ENCODE results near the gene PLXNA1. TPM values are rescaled to one million over a fixed set of nuclear protein-coding genes. Genes with fewer than 3 reads are reported as not detected.

Gene PLXNA1
- total RNA-seq, 1 donor from 2014 or later: 26.4 TPM

DNA sequence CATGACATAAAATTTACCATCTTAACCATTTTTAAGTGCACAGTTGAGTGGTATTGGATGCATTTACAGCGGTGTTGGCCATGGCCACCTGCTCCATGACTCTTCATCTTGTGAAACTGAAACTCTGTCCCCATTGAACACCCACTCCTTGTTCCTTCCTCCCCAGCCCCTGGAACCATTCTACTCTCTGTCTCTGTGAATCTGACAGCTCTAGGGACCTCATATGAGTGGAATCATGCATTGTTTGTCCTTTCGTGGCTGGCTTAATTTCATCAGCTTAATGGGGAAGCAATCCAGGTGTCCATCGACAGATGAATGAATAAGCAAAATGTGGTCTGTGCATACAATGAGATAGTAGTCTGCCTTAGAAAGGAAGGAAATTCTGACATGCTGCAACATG is 42.5 kb downstream of the PLXNA1 start:
- intact Hi-C loops (cut with micrococcal nuclease): no loop called here
- H3K4me1 ChIP-seq: peaks cover 5% of the 10 kb centered on the region
- peaks cover 63% of the 10 kb centered on the region for H3K36me3 ChIP-seq
- no peaks in the 10 kb centered on the region for H3K27me3 ChIP-seq (ENCODE audit: low read depth)
- H3K27ac ChIP-seq (replicated peaks): no peak overlapping the region
- TF ChIP-seq, protein P1, sequence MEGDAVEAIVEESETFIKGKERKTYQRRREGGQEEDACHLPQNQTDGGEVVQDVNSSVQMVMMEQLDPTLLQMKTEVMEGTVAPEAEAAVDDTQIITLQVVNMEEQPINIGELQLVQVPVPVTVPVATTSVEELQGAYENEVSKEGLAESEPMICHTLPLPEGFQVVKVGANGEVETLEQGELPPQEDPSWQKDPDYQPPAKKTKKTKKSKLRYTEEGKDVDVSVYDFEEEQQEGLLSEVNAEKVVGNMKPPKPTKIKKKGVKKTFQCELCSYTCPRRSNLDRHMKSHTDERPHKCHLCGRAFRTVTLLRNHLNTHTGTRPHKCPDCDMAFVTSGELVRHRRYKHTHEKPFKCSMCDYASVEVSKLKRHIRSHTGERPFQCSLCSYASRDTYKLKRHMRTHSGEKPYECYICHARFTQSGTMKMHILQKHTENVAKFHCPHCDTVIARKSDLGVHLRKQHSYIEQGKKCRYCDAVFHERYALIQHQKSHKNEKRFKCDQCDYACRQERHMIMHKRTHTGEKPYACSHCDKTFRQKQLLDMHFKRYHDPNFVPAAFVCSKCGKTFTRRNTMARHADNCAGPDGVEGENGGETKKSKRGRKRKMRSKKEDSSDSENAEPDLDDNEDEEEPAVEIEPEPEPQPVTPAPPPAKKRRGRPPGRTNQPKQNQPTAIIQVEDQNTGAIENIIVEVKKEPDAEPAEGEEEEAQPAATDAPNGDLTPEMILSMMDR (IDR thresholded peaks at IDR 0.05; ENCODE audit: borderline replicate concordance): no peak
- no peak overlapping the region for H3K4me3 ChIP-seq
- DNase-seq: no peak
- no peaks in the 10 kb centered on the region for H3K9me3 ChIP-seq (replicated peaks)

DNA sequence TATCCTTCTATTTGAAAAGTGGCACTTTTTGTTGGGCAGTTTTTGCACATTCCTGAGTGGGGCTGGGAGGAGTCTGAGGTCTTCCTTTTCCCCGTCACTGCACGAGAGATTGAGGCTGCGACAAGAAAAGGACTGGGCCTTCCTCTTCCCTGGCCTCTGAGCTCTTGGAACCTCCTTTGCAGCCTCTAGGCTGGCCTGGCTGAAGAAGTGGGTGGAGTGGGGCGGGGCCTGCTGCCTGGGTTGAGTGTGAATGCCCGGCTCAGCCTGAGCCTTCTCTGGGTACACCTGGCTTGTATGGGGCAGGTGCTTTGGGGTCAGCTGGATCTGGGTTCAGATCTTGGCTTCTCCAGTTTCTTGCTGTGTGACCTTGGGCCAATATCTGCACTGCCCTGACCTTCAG is 43.1 kb downstream of the PLXNA1 start:
- no peaks in the 10 kb centered on the region for H3K9me3 ChIP-seq (replicated peaks)
- H3K27me3 ChIP-seq (ENCODE audit: low read depth): no peaks in the 10 kb centered on the region

DNA sequence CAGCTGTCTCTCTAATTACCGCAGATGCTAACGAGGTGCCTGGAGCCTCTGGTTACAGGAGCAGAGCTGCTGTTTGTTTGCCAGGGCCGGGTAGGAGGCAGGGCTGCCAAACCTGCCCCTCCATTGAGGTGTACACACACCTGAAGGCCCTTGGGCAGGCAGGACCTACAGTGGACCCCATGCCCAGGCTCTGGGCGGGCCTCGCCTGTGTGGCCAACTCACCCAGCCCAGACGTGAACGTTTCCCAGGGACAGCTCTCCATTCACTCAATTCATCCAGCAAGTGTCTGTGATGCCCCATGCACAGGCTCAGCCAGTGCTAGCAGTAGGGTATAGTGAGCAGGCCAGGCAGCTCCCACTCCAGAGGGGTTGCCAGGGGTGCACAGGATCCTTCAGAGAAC is 43.7 kb downstream of the PLXNA1 start:
- intact Hi-C loops (cut with micrococcal nuclease): no loop called here
- H3K4me3 ChIP-seq: no peak overlapping the region
- H3K27ac ChIP-seq (replicated peaks): no peak overlapping the region
- no peak for DNase-seq
- peaks cover 61% of the 10 kb centered on the region for H3K36me3 ChIP-seq
- TF ChIP-seq, protein P1 (IDR thresholded peaks at IDR 0.05; ENCODE audit: borderline replicate concordance): no peak
- no peaks in the 10 kb centered on the region for H3K9me3 ChIP-seq (replicated peaks)
- peaks cover 5% of the 10 kb centered on the region for H3K4me1 ChIP-seq
- no peaks in the 10 kb centered on the region for H3K27me3 ChIP-seq (ENCODE audit: low read depth)

More for the DNA sequence above, 43.1 kb downstream of the PLXNA1 start:
- no peak for DNase-seq
- intact Hi-C loops (cut with micrococcal nuclease): no loop called here
- Histone ChIP-seq H3K27ac (replicated peaks) (no peak overlapping the region), H3K4me3 (no peak overlapping the region), H3K36me3 (peaks cover 63% of the 10 kb centered on the region), H3K4me1 (peaks cover 5% of the 10 kb centered on the region)
- TF ChIP-seq, protein P1 (IDR thresholded peaks at IDR 0.05; ENCODE audit: borderline replicate concordance): no peak

DNA sequence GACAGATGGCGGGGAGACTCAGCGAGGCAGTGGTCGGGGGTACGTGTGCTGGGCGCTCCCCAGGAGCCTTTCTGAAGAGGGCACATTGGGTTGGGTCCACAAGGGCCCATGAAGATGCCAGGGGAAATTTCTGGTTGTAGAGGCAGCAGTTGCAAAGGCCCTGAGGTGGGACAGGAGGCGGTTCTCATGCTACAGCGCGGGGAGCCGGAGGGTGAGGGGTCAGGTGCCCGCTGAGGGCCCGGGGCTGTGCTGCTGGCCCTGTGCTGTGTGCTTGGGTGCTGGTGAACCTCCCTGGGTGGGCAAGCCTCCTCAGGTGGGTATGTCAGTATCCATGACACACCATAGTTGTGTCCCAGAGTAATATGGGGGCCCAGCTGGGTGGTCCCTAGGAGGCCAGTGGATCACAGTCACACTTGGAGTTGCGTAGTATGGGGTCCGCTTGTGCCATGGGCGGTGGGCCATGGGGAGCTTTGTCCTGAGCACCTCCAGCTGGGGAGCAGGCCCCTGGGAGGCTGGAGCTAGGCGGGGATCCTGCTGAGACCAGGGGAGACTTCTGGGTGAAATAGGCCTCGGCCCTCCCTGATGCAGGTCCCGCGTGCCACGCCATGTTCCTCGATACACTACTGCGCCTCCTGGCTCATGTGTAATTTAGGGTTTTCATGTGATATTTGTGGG is 44.3 kb downstream of the PLXNA1 start:
- Histone ChIP-seq H3K36me3 (peaks cover 61% of the 10 kb centered on the region), H3K4me3 (no peak overlapping the region), H3K27ac (replicated peaks) (no peak overlapping the region), H3K4me1 (peaks cover 5% of the 10 kb centered on the region), H3K27me3 (ENCODE audit: low read depth) (no peaks in the 10 kb centered on the region), H3K9me3 (replicated peaks) (no peaks in the 10 kb centered on the region)
- DNase-seq: no peak
- TF ChIP-seq, protein P1 (IDR thresholded peaks at IDR 0.05; ENCODE audit: borderline replicate concordance): no peak
- intact Hi-C loops (cut with micrococcal nuclease): no loop called here

DNA sequence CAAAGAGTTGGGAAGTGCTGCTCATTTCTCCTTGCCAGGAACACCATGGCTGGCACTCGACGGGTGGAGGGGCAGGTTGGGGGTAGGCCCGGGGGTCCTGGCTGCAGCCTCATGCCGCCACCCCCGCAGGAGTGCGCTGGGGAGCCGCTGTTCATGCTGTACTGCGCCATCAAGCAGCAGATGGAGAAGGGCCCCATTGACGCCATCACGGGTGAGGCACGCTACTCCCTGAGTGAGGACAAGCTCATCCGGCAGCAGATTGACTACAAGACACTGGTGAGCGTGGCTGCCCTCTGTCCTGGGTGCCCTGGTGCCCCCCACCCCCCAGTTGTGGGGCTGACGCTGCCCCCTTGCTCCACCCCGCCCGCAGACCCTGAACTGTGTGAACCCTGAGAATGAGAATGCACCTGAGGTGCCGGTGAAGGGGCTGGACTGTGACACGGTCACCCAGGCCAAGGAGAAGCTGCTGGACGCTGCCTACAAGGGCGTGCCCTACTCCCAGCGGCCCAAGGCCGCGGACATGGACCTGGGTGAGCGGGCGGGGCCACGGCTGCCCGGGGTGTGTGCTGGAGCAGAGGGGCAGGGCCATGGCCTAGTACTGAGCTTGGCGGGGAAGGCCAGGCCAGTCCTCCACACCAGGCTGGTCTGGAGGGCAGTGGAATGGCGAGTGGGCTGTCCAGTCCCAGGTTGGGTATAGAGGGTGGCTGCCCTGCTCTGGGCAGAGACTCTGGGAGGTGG is 45.1 kb downstream of the PLXNA1 start:
- H3K9me3 ChIP-seq (replicated peaks): no peaks in the 10 kb centered on the region
- TF ChIP-seq, protein P1 (IDR thresholded peaks at IDR 0.05; ENCODE audit: borderline replicate concordance): no peak
- peaks cover 61% of the 10 kb centered on the region for H3K36me3 ChIP-seq
- H3K27ac ChIP-seq (replicated peaks): no peak overlapping the region
- no peak for DNase-seq
- no peak overlapping the region for H3K4me3 ChIP-seq
- no peaks in the 10 kb centered on the region for H3K27me3 ChIP-seq (ENCODE audit: low read depth)
- intact Hi-C loops (cut with micrococcal nuclease): no loop called here
- H3K4me1 ChIP-seq: peaks cover 5% of the 10 kb centered on the region
